SK-N-MC (cell line): ENCODE data around the gene IRF2BPL.

Experiments
- EZH2 ChIP-seq: fragments of 200-600 bp; sonication (generic); IDR thresholded peaks from one replicate; pipeline ENCODE4 v1.6.1; 2017; ENCODE audit warnings: antibody characterized with exemption
- POLR2AphosphoS5 ChIP-seq: IDR thresholded peaks from 2 replicates; pipeline ENCODE4 v1.6.1; 2012; ENCODE audit warnings: mild to moderate bottlenecking, low read depth, low read length, borderline replicate concordance

- TF ChIP-seq POLR2AphosphoS5, result no peak
- TF ChIP-seq EZH2, result no peak
Measured at GRCh38 chr14:77018785-77019184, 9.7 kb downstream of the IRF2BPL start.
